Activated T-cell treated with anti-CD3 and anti-CD28 coated beads for 24 hours (primary cell): ENCODE results near the gene MGAT4A.
"Not testable (repeated sequence)": the region's sequence is repeated elsewhere in the genome, so short reads cannot be mapped to it uniquely, and the experiment has no call there.

Experiments used
- DNase-seq: peaks from one replicate; pipeline ENCODE4 v3.0.0-alpha.2; 2020; ENCODE audit warnings: low read depth

MGAT4A gene

DNA sequence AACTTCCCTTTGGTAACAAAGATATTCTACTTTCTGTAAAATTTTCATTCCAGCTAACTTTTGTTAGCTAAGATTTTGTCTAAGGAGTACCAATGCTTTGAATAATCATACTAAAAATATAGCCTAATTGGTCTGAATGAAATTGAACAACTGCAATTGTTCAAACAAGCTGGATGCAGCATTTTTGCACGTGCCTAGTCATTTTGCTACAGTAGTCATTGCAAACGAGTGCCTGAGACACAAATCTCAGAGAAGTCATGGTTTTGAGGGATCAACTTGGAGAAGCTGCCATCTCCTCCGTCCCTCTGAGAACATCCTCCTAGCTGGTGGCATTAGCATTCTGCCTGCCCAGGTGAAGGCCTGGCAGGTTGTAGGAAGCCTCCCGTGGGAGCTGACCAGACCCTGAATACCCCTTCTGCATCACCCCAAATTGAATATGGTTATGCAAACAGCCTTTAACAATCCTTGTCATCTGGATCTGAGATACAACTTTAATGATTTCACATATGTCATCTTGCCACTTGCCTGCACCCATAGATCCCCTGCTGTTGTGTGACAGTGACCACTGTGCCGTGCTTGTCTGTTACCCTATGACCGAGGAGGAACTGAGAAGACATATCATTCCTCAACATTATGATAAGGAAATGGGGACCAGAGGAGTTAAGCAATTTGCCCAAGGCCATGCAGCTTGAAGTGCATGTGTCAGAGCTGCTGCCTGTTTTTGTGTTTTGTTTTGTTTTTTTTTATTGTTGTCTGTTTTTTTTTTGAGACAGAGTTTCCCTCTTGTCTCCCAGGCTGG, 29.1 kb upstream of the MGAT4A start:
- DNase-seq, result no peak

DNA sequence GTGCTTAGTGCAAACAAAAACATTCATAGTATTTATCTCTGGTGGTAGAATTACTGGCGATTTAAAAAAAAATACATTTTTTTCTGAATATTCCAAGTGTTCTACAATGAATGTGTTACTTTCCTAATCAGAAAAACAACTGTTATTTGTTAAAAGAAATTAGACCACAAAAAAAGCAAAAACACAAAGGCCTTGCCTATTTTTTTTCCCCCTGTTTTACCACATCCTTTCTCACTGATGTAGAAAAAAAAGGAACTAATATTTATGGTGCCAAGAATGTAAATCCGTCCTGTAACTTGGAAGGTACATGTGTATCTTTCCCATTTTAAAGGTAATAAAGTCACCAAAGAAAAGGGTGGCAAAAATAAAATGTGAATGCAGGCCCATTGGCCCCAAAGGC, 28.4 kb upstream of the MGAT4A start:
- no peak for DNase-seq

DNA sequence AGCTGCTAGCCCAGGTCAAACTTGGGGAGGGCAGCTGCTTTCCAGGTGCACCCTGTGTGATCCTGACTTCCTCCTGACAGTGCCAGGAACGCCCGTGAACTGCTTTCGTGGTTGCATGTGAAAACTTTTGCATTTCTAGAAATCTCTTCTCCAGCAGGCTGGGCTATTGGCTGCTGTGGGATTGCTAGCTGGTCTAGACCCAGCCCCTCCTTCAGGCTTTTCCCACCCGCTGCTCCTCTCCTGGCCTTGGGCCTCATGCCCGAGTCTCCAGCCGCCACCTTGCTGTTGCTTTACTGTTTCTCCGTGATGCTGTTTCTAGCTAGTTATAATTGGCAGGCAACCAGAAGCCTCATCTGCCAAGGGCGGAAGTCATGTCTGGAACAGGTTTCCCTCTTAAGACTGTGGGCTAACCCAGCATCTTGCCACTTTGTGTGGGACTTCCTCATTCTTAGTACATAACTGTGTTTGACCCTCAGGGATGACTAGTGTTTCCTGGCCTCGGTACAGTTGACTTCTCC, 27.0 kb upstream of the MGAT4A start:
- DNase-seq, result no peak

DNA sequence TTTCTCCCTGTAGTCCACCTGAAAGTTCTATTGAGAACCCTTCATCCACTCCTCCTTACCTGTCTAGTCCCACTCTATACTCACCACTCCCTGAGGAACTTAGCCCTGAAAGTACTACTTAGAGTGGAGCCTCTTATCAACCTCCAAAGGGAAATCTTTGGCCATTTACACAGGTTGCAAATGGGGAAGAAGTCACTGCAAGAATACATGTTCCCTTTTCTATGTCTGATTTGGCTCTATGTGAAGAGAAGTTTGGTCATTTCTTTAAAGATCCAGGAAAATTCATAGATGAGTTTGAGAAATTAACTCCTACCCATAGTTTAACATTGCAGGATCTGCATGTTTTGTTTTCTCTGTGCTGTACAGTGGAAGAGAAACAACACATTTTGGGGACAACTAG, 22.9 kb upstream of the MGAT4A start:
- DNase-seq, result no peak

DNA sequence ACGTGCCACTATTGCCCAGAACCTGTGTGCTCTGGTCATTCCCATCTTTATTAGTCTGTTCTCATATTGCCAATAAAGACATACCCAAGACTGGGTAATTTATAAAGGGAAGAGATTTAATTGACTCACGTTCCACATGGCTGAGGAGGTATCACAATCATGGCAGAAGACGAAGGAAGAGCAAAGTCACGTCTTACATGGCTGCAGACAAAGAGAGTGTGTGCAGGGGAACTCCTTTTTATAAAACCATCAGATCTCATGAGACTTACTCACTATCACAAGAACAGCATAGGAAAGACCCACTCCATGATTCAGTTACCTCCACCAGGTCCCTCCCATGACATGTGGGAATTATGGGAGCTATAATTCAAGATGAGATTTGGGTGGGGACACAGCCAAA, 21.8 kb upstream of the MGAT4A start:
- DNase-seq, result not testable (repeated sequence)

DNA sequence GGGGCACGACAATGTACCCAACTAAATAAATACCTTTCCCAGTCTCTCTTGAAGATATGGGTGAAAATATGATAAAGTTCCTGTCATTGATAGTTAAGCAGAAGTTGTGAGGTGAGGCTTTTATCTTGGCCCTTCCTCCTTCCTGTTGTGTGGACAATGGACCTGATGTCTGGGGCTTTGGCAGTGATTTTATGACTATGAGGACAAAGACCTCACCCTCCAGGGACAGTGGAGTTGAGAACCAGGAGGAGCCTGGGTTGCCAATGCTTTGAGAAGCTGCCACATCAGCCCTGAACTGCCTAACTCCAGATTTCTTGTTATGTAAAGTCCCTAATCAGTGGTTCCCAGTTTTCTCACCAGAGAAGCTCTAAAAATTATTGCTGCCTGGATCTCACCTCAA, 20.8 kb upstream of the MGAT4A start:
- DNase-seq, result no peak

DNA sequence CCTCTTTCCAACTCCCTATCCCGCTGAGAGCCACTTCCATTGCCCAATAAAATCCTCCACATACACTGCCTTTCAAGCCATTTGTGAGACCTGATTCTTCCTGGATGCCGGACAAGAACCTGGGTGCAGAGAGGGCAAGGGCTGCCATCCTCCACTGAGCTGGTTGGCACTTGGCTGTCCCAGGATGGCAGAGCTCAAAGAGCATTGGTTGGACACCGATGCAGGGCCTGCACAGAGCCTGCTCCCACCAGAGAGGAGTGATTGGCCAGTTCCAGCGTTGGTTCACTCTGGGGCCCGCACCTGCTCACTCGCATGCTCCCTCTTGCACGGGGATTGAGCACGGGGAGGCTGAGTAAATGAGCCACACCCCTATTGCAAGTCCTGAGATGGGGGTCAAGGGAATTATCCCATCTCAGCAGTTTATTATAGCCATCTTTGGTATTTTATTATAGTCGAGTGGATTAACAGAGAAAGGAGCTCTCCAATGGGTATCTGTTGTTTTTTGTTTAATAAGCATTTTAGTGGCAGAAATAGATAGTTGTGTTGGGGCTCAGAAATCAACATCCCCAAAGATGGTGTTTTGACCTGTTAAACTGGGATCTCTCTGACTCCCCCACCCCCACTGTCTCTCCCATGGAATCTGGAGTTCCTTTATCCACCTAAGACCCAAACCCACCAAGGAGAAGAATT, 19.8 kb upstream of the MGAT4A start:
- DNase-seq, result no peak

DNA sequence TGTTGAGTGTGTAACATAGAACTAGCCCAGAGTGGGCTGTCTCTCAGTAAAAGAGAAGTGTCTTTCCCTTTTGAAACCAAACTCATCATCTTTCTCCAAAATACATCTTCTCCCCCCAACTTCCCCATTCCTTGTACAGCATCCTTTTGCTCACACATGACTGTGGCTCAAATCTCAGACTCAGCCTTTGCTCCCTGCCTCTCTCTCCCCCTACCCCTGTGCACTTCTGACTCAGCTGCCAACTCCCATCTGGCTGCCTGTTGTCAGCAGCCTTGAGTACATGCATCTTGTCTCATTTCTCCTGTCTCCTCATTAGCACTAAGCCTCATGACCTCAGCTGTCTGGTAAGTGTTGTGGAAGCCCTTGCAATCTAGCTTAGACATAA, 18.1 kb upstream of the MGAT4A start:
- no peak for DNase-seq

DNA sequence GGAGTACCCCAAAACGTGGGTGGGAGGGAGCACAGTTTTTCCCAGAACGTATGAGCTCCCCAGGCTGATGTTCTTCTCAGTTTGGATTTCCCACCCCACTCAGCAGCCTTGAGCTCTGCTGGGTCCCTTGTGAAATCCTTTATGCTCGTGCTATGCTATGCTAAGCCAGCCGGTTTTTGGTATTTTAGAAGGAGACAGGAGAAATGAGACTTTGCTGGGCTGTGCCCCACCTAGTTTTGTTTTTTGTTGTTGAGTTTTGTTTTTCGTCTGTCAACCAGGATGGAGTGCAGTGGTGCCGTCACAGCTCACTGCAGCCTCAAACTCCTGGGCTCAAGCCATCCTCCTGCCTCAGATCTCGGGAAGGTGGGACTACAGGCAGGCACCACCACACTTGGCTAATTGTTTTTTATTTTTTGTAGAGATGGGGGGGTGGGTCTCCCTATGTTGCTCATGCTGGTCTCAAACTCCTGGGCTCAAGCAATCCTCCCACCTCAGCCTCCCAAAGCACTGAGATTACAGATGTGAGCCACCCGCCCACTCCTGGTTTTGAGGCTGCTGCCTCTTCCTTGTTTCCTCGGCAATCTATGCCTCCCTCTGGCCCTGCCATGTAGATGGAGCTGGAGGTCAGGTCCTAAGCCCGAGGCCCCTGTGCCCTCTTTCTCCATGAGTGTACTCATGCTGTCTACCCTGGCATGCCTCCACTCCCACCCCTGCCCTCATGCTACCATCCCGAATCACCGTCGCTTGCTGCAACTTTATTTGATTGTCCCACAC, 17.5 kb upstream of the MGAT4A start:
- no peak for DNase-seq

DNA sequence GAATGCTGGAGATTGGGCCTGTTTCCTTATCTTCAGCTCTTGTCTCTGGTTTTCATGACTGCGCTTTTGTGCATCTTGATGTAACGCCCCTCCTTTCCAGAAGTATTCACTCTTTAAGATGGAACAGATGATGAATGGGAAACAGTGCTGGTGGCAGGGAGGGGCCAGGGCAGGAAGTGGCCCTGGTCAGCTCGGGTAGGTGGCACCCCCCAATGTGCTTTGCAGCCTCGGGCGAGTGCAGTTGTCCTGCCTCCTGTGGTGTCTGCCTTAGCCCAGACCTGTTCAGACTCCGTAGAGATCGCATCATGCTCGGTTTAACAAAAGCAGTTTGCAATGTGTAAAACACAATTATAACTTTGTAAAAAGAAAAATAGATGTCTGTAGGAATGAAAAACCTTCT, 17.0 kb upstream of the MGAT4A start:
- DNase-seq, result no peak

DNA sequence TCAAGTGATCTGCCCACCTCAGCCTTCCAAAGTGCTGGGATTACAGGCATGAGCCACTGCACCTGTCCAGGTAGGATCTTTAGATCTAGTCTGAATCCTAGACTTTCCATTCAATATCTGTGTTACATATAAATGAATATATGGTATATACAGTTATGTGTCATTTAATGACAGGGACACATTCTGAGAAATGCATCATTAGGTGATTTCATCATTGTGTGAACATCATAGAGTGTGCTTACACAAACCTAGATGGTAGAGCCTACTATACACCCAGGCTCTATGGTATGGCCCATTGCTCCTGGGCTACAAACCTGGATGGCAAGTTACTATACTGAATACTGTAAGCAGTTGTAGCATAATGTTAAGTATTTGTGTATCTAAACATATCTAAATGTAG, 15.5 kb upstream of the MGAT4A start:
- DNase-seq, result no peak

DNA sequence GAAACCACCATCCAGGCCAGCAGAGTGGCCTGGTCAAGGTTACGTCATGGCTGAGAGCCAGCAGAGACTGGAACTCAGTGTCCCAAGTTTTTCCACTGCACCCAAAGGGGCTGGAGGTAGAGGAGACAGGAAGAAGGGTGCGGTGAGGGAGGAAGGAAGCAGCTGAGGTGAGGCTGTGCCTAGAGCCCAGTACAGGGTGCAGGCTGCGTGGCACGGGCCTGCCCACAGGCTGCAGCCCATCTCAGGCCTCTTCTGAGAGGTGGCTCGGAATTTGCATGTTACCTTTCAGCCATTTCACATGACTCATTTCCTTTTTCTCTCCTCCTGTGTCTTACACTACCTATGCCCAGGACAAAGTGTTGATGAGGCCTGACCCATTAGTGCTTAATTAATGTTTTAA, 13.7 kb upstream of the MGAT4A start:
- DNase-seq, result no peak

DNA sequence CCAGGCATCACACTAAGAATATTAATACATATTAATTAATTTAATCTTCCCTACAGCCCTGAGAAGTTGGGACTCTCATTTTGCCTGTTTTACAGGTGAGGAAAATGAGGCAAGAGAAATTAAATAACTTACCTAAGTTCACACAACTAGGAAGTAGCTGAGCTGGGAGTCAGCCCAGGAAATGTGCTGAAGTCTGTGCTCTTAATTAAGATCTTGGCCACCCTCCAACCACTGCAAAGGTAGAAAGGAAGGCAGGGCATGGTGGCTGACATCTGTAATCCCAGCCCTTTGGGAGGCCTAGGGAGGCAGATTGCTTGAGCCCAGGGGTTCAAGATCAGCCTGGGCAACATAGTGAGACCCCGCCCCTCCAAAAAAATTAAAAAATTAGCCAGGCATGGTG, 12.9 kb upstream of the MGAT4A start:
- DNase-seq, result no peak

DNA sequence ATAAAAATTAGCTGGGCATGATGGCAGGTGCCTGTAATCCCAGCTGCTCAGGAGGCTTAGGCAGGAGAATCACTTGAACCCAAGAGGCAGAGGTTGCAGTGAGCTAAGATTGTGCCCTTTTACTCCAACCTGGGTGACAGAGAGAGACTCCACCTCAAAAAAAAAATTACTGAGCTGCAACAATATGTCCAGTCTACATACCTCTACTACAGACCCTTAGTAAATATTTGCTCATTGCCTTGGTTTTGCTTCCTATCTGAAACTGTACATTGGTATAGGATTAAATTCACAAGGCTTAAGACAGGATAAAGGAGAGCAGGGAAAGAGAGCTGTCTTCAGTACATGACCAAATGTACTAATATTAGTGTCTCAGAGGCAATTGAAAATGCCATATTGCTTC, 8.1 kb upstream of the MGAT4A start:
- no peak for DNase-seq

DNA sequence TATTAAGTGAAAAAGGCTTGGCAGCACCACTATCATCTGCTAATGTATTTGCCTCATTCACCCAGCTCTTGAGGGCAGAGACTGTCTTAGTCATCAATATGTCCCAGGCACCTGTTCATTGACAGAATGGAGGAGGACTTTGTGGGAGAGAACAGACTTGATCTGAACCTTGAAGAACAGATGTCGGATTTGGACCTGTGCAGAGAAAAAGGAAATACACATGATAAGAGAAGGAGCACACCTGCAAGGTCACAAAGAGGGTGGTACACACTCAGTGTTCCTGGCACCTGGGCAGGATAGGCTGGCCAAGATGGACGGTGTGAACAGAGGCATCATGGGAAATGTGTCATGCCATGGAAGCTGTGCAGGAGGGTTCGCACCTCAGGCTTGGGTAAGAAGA, 7.4 kb upstream of the MGAT4A start:
- no peak for DNase-seq

DNA sequence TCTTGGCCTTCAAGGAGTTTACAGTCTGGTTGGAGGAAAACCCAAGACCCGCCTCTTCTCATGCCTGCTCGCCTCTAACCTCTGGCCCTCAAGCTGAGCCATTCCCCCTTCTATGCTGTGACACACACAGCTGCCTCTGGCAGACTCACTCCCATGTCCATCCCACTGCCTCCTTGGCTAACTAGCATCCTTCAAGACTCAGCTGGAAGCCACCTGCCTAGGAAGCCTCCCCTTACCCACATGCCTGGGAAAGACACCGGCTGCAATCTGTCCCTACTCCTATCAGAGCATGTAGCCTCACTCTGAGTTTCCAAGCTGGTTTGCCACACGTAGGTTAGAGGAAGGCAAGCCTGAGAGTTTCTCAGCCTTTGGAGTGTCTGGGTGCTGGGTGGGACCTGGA, 6.9 kb upstream of the MGAT4A start:
- DNase-seq, result no peak

DNA sequence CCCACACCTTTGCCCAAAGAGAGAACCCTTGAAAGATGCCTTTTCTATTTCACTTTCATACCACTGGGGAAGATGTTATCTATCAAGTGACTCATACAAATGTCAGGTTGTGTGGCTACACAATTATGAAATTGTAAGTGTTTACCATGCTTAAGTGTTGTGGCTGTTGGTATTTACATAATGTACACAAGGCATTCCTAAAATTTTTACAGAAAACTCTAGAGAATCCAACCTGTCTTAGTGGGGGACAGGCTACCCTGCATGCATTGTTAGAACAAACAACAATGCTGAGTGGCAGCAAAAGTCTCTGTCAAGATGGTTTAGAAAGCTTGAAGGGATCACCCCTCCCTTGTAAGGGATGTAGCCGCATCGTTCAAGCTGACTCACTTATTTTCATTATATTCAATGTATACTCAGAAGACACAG, 5.5 kb upstream of the MGAT4A start:
- no peak for DNase-seq

DNA sequence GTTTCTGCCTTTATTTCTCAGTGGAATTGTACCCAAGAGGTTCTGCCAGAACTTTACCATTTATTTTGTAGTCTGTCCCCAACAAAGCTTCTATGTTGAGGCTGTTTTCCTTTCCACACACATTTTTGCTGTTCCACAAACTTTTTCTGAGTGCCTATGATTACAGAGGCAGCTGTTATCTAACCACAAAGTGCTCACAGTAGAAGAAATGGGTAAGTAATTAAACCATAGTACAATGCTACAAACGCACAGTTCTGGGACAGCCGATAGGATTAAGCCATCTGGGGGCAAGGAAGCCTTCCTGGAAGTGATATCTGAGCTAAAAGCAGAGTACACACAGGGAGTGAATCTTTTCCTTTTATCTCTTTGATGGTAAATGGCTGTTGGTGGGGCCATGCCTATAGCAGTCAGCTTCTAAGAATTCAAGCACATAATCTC, 3.9 kb upstream of the MGAT4A start:
- no peak for DNase-seq

DNA sequence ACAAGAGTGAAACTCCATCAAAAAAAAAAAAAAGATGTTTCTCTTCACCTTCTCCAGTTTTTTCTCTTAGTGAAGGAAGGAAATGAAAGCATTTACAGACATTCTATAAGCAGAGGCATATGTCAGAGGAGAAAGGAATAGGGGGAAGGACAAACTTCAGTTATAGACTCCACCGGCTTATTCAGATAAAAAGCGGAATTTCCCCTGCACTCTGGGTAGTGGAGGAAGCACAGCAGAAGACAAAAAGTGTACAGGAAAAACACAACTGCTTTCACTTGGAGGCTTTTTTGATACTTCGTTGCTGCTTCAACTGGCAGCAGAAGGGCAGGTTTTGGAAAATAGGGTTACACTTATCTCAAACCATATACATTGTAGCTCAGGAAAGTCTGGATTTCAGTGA, 3.2 kb upstream of the MGAT4A start:
- DNase-seq, result no peak

DNA sequence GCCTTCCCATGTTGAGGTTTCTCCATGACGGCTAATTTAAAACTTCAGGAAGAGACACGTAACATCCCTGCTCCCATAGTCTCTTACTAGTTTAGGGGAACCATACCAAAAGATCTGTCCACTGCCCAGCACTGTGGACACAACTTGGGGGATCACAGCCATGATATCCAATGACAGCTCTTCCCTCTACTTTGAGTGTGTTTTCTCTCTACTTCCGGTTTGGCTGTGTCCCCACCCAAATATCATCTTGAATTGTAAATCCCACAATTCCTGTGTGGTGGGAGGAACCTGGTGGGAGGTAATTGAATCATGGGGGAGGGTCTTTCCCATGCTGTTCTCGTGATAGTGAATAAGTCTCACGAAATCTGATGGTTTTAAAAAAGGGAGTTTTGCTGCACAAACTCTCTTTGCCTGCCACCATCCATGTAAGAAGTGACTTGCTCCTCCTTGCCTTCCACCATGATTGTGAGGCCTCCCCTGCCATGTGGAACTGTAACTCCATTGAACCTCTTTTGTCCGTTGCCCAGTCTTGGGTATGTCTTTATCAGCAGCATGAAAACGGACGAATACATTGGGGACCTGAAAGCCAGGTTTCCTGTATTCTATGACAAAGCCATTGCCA, 1.6 kb upstream of the MGAT4A start:
- no peak for DNase-seq

DNA sequence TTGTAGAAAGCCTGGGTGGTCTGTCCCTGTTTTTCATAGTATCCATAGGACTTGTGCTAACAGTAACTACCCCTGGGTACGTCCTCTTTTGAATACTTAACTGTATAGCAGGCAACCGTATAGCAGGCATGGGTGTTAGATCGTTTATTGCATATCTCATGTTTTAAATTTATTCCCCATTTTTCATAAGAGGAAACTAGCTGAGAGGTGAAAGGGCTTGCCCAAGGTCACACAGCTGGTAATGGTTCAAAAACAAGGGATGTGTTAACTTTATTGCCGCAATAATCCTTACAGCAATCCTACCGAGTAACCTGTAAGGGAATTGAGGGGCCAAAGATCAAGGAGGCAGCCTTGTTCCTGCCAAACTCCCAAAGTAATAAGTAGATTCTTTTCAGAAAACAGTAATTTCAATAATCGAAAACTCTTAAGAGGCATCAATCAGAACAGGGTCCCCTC, 990 bp upstream of the MGAT4A start:
- no peak for DNase-seq

DNA sequence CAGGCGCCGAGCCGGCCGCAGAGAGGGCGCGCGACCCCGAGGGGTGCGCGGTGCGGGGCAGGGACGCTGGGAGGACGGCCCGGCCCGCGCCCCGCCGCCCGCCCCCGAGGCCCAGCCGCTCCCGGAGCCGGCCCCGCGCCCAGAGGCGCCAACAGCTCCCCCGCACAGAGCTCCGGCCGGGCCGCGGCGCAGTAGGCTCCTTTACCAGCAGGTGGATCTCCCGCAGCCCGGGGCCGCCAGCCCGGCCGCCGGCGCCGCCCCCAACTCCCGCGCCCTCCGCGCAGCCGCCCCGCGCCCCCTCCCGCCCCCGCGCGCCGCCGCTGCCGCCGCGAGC, 258 bp downstream of the MGAT4A start:
- no peak for DNase-seq
